Measurements from ENCODE around the gene FSIP1. TPM values are rescaled to one million over a fixed set of nuclear protein-coding genes. Genes with fewer than 3 reads are reported as not detected.

FSIP1 gene
- total RNA-seq, 6 donors from 2014 or later = 0.26 to 3.2 (median 0.79) TPM; not detected in 2

GRCh38 chr15:39781967-39782302 is 706 bp downstream of the FSIP1 start:
- Histone ChIP-seq H3K9me3 (no peaks in the 10 kb centered on the region), H3K4me3 (peak overlapping the region in 3 of 4 donors; percentile 72 to 94 (median 78)), H3K27ac (peak overlapping the region; percentile 50 to 86 (median 78)), H3K4me1 (peaks cover 13 to 42% (median 23%) of the 10 kb centered on the region in 4 donors), H3K27me3 (no peaks in the 10 kb centered on the region), H3K36me3 (no peaks in the 10 kb centered on the region)
- no peak for TF ChIP-seq POLR2AphosphoS5 (IDR thresholded peaks at IDR 0.05)
- TF ChIP-seq POLR2A (IDR thresholded peaks at IDR 0.05) = no peak
- TF ChIP-seq EP300 (IDR thresholded peaks at IDR 0.05) = no peak
- no peak for TF ChIP-seq CTCF (IDR thresholded peaks at IDR 0.05)
- no peak for DNase-seq
- WGBS, 2 donors = 51 to 52% methylated on average over 2 of the region's 2 CpGs
- ATAC-seq (ENCODE audit: low FRiP score in 2 of 2) = no peak

DNA sequence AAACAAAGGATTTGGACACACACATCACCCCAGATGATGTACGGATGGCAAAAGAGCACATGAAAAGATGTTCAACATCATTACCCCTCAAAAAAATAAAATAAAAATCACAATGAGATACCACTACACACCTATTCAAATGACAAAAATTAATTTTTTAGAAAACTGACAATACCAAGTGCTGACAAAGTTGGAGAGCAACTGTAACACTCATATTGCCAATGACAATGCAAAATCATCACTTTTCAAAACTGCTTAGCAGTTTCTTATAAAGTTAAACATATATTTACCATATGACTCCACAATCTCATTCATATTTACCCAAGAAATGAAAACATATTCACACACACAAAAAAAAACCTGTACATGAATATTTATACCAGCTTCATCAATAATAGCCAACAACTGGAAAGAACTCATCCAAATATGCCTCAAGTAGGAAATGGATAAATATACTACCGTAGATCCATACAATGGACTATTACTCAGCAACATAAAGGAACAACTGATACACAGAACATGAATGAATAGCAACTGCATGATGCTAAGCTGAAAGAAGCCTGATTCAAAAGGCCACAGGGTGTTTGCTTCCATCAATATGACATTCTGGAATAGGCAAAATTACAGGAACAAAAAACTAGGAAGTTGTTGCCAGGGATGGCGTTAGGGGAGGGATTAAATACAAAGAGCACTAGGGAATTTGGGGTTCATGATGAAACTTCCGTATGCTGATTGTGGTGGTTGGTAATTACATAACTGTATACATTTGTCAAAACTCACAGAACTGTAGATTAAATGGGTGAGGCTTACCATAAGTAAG is 1.3 kb downstream of the FSIP1 start:
- peak overlapping the region in 1 of 4 donors; percentile 83 for H3K27ac ChIP-seq
- peaks cover 13 to 38% (median 21%) of the 10 kb centered on the region in 4 donors for H3K4me1 ChIP-seq
- TF ChIP-seq POLR2A (IDR thresholded peaks at IDR 0.05) (no peak), EP300 (IDR thresholded peaks at IDR 0.05) (no peak), CTCF (IDR thresholded peaks at IDR 0.05) (no peak), POLR2AphosphoS5 (IDR thresholded peaks at IDR 0.05) (no peak)
- peak overlapping the region in 1 of 4 donors; percentile 78 for H3K4me3 ChIP-seq
- DNase-seq (no peak), ATAC-seq (ENCODE audit: low FRiP score in 2 of 2) (no peak)
- WGBS, 2 donors = 68 to 83% methylated on average over 4 of the region's 4 CpGs
- no peaks in the 10 kb centered on the region for H3K36me3 ChIP-seq
- no peaks in the 10 kb centered on the region for H3K9me3 ChIP-seq
- H3K27me3 ChIP-seq = no peaks in the 10 kb centered on the region

DNA sequence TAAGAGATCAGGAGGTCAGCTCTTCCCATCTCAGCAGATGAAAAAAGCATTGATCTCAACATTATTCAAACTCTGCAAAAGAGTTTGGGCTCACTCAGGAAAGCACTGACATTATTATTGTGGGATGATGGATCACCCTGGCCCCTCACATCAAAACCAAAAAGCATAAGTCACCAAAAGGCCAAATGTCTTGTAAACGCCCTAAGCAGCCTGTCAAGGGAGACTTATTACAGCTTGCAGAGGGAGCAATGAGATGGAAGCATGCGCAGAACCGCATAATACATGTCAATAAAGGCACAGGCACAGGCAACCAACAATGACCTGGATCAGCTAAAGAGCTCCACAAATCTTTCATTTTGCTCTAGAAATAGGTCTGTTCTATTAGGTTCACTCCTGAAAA is 4.6 kb downstream of the FSIP1 start:
- Histone ChIP-seq H3K27ac (no peak overlapping the region), H3K4me1 (peaks cover 0 to 6% (median 4%) of the 10 kb centered on the region in 4 donors), H3K27me3 (no peaks in the 10 kb centered on the region), H3K9me3 (no peaks in the 10 kb centered on the region), H3K4me3 (no peak overlapping the region), H3K36me3 (no peaks in the 10 kb centered on the region)
- TF ChIP-seq EP300 (IDR thresholded peaks at IDR 0.05) (no peak), POLR2AphosphoS5 (IDR thresholded peaks at IDR 0.05) (no peak), POLR2A (IDR thresholded peaks at IDR 0.05) (no peak), CTCF (IDR thresholded peaks at IDR 0.05) (no peak)
- DNase-seq (no peak), ATAC-seq (ENCODE audit: low FRiP score in 2 of 2) (no peak)
- 56 to 62% methylated on average over 3 of the region's 3 CpGs for WGBS, 2 donors

GRCh38 chr15:39777496-39777895 is 5.1 kb downstream of the FSIP1 start:
- no peak for TF ChIP-seq EP300 (IDR thresholded peaks at IDR 0.05)
- no peak for TF ChIP-seq POLR2A (IDR thresholded peaks at IDR 0.05)
- TF ChIP-seq POLR2AphosphoS5 (IDR thresholded peaks at IDR 0.05) = no peak
- TF ChIP-seq CTCF (IDR thresholded peaks at IDR 0.05) = no peak
- Histone ChIP-seq H3K4me3 (no peak overlapping the region), H3K27me3 (no peaks in the 10 kb centered on the region), H3K4me1 (peaks cover 0 to 6% (median 4%) of the 10 kb centered on the region in 4 donors), H3K27ac (no peak overlapping the region), H3K36me3 (no peaks in the 10 kb centered on the region), H3K9me3 (no peaks in the 10 kb centered on the region)
- DNase-seq (no peak), ATAC-seq (ENCODE audit: low FRiP score in 2 of 2) (no peak)
- 84 to 87% methylated on average over 4 of the region's 4 CpGs for WGBS, 2 donors

- no peak overlapping the region for H3K4me3 ChIP-seq
- ATAC-seq (ENCODE audit: low FRiP score in 2 of 2) (no peak), DNase-seq (no peak)
- H3K36me3 ChIP-seq = no peaks in the 10 kb centered on the region
- H3K27me3 ChIP-seq = no peaks in the 10 kb centered on the region
- no peak overlapping the region for H3K27ac ChIP-seq
- no peaks in the 10 kb centered on the region for H3K9me3 ChIP-seq
- WGBS, 2 donors = 80 to 81% methylated on average over 3 to 4 of the region's 4 CpGs
- no peaks in the 10 kb centered on the region for H3K4me1 ChIP-seq
- no peak for TF ChIP-seq CTCF (IDR thresholded peaks at IDR 0.05)
- TF ChIP-seq POLR2A (IDR thresholded peaks at IDR 0.05) = no peak
- no peak for TF ChIP-seq EP300 (IDR thresholded peaks at IDR 0.05)
- TF ChIP-seq POLR2AphosphoS5 (IDR thresholded peaks at IDR 0.05) = no peak
Observed at GRCh38 chr15:39776068-39776467, 6.6 kb downstream of the FSIP1 start.

Data from upper lobe of left lung (tissue), 6 donors.